ENCODE data around the gene DPP9. TPM values are rescaled to one million over a fixed set of nuclear protein-coding genes. Genes with fewer than 3 reads are reported as not detected.

DPP9 gene
- total RNA-seq, 1 experiment from 2014 or later, result 46.4 TPM

DNA sequence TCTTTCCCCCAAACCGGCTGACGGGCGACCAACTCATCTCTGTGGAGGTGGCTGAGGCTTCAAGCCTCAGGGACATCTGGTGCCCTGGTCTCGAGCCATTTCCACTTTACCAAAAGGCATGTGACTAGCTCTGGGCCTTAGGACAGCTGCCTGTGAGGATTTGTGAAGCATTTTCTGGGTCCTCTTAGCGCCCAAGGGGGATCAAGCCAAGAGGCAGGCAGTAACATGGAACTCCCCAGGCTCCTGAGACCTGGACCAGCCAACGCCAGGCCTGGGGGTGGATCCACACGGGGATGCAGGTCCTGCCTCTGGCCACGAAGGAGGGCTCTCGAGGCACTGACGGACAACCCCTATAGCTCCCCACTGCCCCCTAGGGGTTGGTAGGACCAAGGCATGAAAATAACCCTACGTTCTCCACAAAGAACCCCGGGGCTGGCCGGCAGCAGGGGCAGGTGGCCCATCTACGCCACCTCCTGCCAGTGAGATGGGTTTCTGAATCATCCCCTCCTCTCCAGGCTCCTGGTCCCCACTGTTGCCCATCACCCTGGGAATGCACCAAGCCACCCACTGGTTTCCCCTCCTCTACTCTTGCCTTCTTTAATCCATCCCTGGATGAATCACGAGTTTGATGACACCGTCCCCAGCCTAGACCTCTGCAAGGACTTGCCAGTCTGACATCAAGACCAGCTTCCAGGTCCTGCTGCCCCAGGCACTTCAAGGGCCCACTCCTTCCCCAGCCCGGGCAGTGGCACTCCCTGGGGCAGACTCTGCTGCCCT lies 46.5 kb downstream of the DPP9 start:
- H3K4me1 ChIP-seq (ENCODE audit: insufficient read depth, low read length), result peaks cover 3% of the 10 kb centered on the region; the same call in 1 of the 2 replicates
- no peaks in the 10 kb centered on the region for H3K9me3 ChIP-seq (ENCODE audit: control insufficient read depth, low read depth, low read length)
- H4K91ac ChIP-seq (ENCODE audit: insufficient read length, low read depth, low read length), result no peak overlapping the region
- no peak overlapping the region for H2BK5ac ChIP-seq (ENCODE audit: insufficient read length, low read length)
- no peak overlapping the region for H3K4me2 ChIP-seq (ENCODE audit: insufficient read depth, insufficient read length, low read length)
- no peak overlapping the region for H3K18ac ChIP-seq (ENCODE audit: insufficient read length, low read depth, low read length)
- H3K27ac Mint-ChIP-seq, result peak overlapping the region in 2 of 3 experiments; percentile 12 to 93; a peak in 2 of 7 replicates
- no peaks in the 10 kb centered on the region for H3K79me1 ChIP-seq (ENCODE audit: insufficient read depth, low read depth, low read length, poor library complexity, severe bottlenecking)
- H2BK120ac ChIP-seq (ENCODE audit: low read depth, low read length, poor library complexity, severe bottlenecking), result no peak overlapping the region
- no peak overlapping the region for H3K23ac ChIP-seq (ENCODE audit: insufficient read length, low read depth, low read length)
- no peak overlapping the region for H4K8ac ChIP-seq (replicated peaks; ENCODE audit: insufficient read length, low read depth, low read length)
- no peaks in the 10 kb centered on the region for H4K20me1 ChIP-seq (ENCODE audit: control insufficient read depth, insufficient read depth, insufficient read length)
- no peak overlapping the region for H3K27ac ChIP-seq (ENCODE audit: insufficient read length, low read depth, low read length)
- peak overlapping the region in 1 of 2 experiments; percentile 32; a peak in 2 of 5 replicates for H3K4me3 Mint-ChIP-seq
- H2BK20ac ChIP-seq (ENCODE audit: low read depth, low read length, poor library complexity, severe bottlenecking), result no peak overlapping the region
- no peak overlapping the region for H4K5ac ChIP-seq (ENCODE audit: insufficient read length, low read depth, low read length)
- H3K27me3 Mint-ChIP-seq (ENCODE audit: low read depth), result no peaks in the 10 kb centered on the region
- no peaks in the 10 kb centered on the region for H3K79me2 ChIP-seq (ENCODE audit: insufficient read depth, low read length)
- H3K9me3 Mint-ChIP-seq, result no peaks in the 10 kb centered on the region
- H3K27me3 ChIP-seq (ENCODE audit: insufficient read depth, low read length), result no peaks in the 10 kb centered on the region
- peaks cover 5 to 20% (median 6%) of the 10 kb centered on the region in 3 experiments; a peak in 5 of 7 replicates for H3K36me3 Mint-ChIP-seq (ENCODE audit: insufficient read depth in 1 of 3, low read depth in 3 of 3)
- no peak overlapping the region for H2BK12ac ChIP-seq (ENCODE audit: insufficient read length, low read depth, low read length)
- DNase-seq, result peak; percentile 90
- H3K4me1 Mint-ChIP-seq, result peaks cover 5 to 22% of the 10 kb centered on the region in 2 experiments
- no peak overlapping the region for H3K9ac ChIP-seq (ENCODE audit: extremely low read depth, insufficient read length, low read length)
- no peaks in the 10 kb centered on the region for H3K23me2 ChIP-seq (ENCODE audit: insufficient read length, low read depth, low read length, poor library complexity, severe bottlenecking)
- no peak overlapping the region for H2AFZ ChIP-seq (ENCODE audit: low read length)
- H2BK15ac ChIP-seq (ENCODE audit: low read depth, low read length), result no peak overlapping the region
- H3T11ph ChIP-seq (ENCODE audit: low read length), result no peak overlapping the region
- no CpG with 5 or more reads among the region's 17 CpGs for WGBS (ENCODE audit: extremely low coverage, insufficient read length, low lambda C conversion rate)
- TF ChIP-seq, protein P1, sequence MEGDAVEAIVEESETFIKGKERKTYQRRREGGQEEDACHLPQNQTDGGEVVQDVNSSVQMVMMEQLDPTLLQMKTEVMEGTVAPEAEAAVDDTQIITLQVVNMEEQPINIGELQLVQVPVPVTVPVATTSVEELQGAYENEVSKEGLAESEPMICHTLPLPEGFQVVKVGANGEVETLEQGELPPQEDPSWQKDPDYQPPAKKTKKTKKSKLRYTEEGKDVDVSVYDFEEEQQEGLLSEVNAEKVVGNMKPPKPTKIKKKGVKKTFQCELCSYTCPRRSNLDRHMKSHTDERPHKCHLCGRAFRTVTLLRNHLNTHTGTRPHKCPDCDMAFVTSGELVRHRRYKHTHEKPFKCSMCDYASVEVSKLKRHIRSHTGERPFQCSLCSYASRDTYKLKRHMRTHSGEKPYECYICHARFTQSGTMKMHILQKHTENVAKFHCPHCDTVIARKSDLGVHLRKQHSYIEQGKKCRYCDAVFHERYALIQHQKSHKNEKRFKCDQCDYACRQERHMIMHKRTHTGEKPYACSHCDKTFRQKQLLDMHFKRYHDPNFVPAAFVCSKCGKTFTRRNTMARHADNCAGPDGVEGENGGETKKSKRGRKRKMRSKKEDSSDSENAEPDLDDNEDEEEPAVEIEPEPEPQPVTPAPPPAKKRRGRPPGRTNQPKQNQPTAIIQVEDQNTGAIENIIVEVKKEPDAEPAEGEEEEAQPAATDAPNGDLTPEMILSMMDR (conservative IDR thresholded peaks at IDR 0.05), result peak; percentile 89
- H3K4ac ChIP-seq (ENCODE audit: low read depth, low read length), result no peak overlapping the region
- no peak overlapping the region for H2AK5ac ChIP-seq (ENCODE audit: insufficient read length, low read length)
- H3K14ac ChIP-seq (ENCODE audit: insufficient read depth, low read length), result no peak overlapping the region
- H3K56ac ChIP-seq (ENCODE audit: insufficient read length, low read depth, low read length), result no peak overlapping the region
